Activated naive CD8-positive, alpha-beta T cell treated with anti-CD3 and anti-CD28 coated beads, Interleukin-2, amount 10 ng/mL, durations not matched to agents 7 days and 5 days (primary cell): Measurements from ENCODE around the gene PML. TPM values are rescaled to one million over a fixed set of nuclear protein-coding genes. Genes with fewer than 3 reads are reported as not detected.

Experiments
- ATAC-seq: fragments of 150-1000 bp; cut with Tn5 transposase; one replicate; pipeline ENCODE4 v1.10.0; 2021; ENCODE audit warnings: low read depth, moderate library complexity
- POLR2A ChIA-PET: fragments of 350-600 bp; sonication (Branson Sonifier 250); formaldehyde crosslinking; loops from one replicate; lab custom pipeline; 2021; ENCODE audit warnings: antibody characterized with exemption; lab: Charles Lee
- DNase-seq: peaks from one replicate; pipeline ENCODE4 v3.0.0; 2021
- H3K27ac Mint-ChIP-seq: one replicate; pipeline ENCODE4 v1.8.0; 2022; ENCODE audit warnings: mild to moderate bottlenecking, mixed read lengths
- H3K27me3 Mint-ChIP-seq: one replicate; pipeline ENCODE4 v1.8.0; 2022; ENCODE audit warnings: mild to moderate bottlenecking, moderate library complexity, mixed read lengths
- H3K36me3 Mint-ChIP-seq: one replicate; pipeline ENCODE4 v1.8.0; 2021; ENCODE audit warnings: mild to moderate bottlenecking, mixed read lengths
- H3K4me1 Mint-ChIP-seq: one replicate; pipeline ENCODE4 v1.8.0; 2021; ENCODE audit warnings: mixed read lengths
- H3K4me3 Mint-ChIP-seq: one replicate; pipeline ENCODE4 v1.8.0; 2022; ENCODE audit warnings: mild to moderate bottlenecking, moderate library complexity, mixed read lengths
- H3K9me3 Mint-ChIP-seq: one replicate; pipeline ENCODE4 v1.8.0; 2021; ENCODE audit warnings: mixed read lengths
- total RNA-seq, 2 experiments: library from RNA; stranded (reverse); gene quantifications; one replicate each; pipeline ENCODE4 v1.2.3, GENCODE V29; 2021

PML gene
- total RNA-seq, 2 experiments from 2014 or later, result 118 to 120 TPM

- H3K4me1 Mint-ChIP-seq, result peaks cover 38% of the 10 kb centered on the region
- POLR2A ChIA-PET, result interaction anchor here (0.6 to 1.4 kb wide), 3 partner anchors 9 to 1232 kb away, joined by 3 to 8 read pairs (median 5); no protein-coding TSS in a partner anchor
- DNase-seq (no peak), ATAC-seq (no peak)
- H3K36me3 Mint-ChIP-seq, result peaks cover 15% of the 10 kb centered on the region
- H3K4me3 Mint-ChIP-seq, result peak overlapping the region; percentile 85
- no peaks in the 10 kb centered on the region for H3K27me3 Mint-ChIP-seq
- H3K9me3 Mint-ChIP-seq, result no peaks in the 10 kb centered on the region
- peak overlapping the region; percentile 34 for H3K27ac Mint-ChIP-seq
Observed at GRCh38 chr15:73991260-73991659, 3.3 kb upstream of the PML start.

GRCh38 chr15:73991726-73992593 lies 2.6 kb upstream of the PML start, which contains the start of gene STOML1:
STOML1 (minus strand) TSS chr15:73992295; CDS start chr15:73992223, 72 bp downstream.
- Mint-ChIP-seq H3K4me1 (peaks cover 35% of the 10 kb centered on the region), H3K9me3 (no peaks in the 10 kb centered on the region), H3K27me3 (no peaks in the 10 kb centered on the region), H3K27ac (peak within 1 kb of the TSS; percentile 87), H3K4me3 (peak within 1 kb of the TSS; percentile 85), H3K36me3 (peaks cover 15% of the 10 kb centered on the region)
- DNase-seq (peak; percentile 100), ATAC-seq (peak; percentile 76)
- POLR2A ChIA-PET, result interaction anchor here (0.6 to 1.4 kb wide), 4 partner anchors 9 to 1231 kb away, joined by 3 to 8 read pairs (median 4); no protein-coding TSS in a partner anchor

DNA sequence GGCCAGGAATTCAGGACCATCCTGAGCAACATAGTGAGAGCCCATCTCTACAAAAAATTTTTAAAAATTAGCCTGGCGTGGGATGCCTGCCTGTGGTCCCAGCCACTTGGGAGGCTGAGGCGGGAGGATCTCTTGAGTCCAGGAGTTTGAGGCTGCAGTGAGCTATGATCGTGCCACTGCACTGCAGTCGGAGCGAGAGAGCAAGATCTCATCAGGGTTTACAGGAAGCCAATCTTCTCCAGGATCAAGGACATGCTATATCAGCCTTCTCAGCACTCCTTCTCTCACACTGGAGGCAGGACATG lies 2.0 kb upstream of the PML start:
- peaks cover 17% of the 10 kb centered on the region for H3K36me3 Mint-ChIP-seq
- H3K9me3 Mint-ChIP-seq, result no peaks in the 10 kb centered on the region
- peaks cover 40% of the 10 kb centered on the region for H3K4me1 Mint-ChIP-seq
- POLR2A ChIA-PET, result interaction anchor here (0.6 kb wide), 1 partner anchor 18 kb away, joined by 3 read pairs; no protein-coding TSS in a partner anchor
- peak overlapping the region; percentile 87 for H3K27ac Mint-ChIP-seq
- DNase-seq, result no peak
- no peak for ATAC-seq
- no peaks in the 10 kb centered on the region for H3K27me3 Mint-ChIP-seq
- peak overlapping the region; percentile 71 for H3K4me3 Mint-ChIP-seq

GRCh38 chr15:73993211-73993994 lies 1.1 kb upstream of the PML start:
- ATAC-seq (no peak), DNase-seq (no peak)
- H3K4me1 Mint-ChIP-seq, result peaks cover 42% of the 10 kb centered on the region
- no peaks in the 10 kb centered on the region for H3K9me3 Mint-ChIP-seq
- POLR2A ChIA-PET, result interaction anchor here (0.7 to 4.0 kb wide), 12 partner anchors 8 to 795 kb away, joined by 3 to 39 read pairs (median 8); no protein-coding TSS in a partner anchor
- H3K27me3 Mint-ChIP-seq, result no peaks in the 10 kb centered on the region
- H3K27ac Mint-ChIP-seq, result peak overlapping the region; percentile 96
- peak overlapping the region; percentile 96 for H3K4me3 Mint-ChIP-seq
- H3K36me3 Mint-ChIP-seq, result peaks cover 18% of the 10 kb centered on the region

- POLR2A ChIA-PET, result interaction anchor here (0.6 to 4.0 kb wide), 18 partner anchors 8 to 1207 kb away, joined by 3 to 39 read pairs (median 6); partner anchors contain the start of gene C15orf39
- H3K36me3 Mint-ChIP-seq, result peaks cover 23% of the 10 kb centered on the region
- DNase-seq (no peak), ATAC-seq (no peak)
- peaks cover 43% of the 10 kb centered on the region for H3K4me1 Mint-ChIP-seq
- peak overlapping the region; percentile 96 for H3K4me3 Mint-ChIP-seq
- no peaks in the 10 kb centered on the region for H3K27me3 Mint-ChIP-seq
- H3K27ac Mint-ChIP-seq, result peak overlapping the region; percentile 96
- no peaks in the 10 kb centered on the region for H3K9me3 Mint-ChIP-seq
Observed at GRCh38 chr15:73994912-73995622, 551 bp downstream of the PML start.

DNA sequence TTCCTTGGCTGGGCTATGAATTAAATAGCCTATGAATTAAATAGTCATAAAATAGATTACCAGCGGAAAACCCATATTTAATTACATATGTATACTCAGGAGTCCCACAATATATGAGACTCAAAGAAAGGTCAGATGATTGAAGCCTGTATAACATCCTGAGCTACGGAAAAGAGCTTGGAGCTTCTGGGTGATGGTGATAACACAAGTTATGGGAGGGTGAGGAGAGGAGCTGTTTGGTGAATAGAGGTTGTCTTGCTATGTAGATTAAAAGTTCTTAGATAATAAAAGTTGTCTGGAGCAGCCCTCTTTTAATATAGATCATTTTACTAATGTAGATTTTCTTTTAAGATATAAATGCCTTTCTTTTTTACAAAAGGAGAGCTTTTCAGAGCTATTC lies 1.8 kb downstream of the PML start:
- Mint-ChIP-seq H3K27ac (peak overlapping the region; percentile 96), H3K36me3 (peaks cover 25% of the 10 kb centered on the region), H3K9me3 (no peaks in the 10 kb centered on the region), H3K27me3 (no peaks in the 10 kb centered on the region), H3K4me1 (peaks cover 44% of the 10 kb centered on the region), H3K4me3 (peak overlapping the region; percentile 96)
- DNase-seq (no peak), ATAC-seq (no peak)
- POLR2A ChIA-PET, result interaction anchor here (1.0 to 4.0 kb wide), 6 partner anchors 10 to 68 kb away, joined by 3 to 34 read pairs (median 6); no protein-coding TSS in a partner anchor

- Mint-ChIP-seq H3K9me3 (no peaks in the 10 kb centered on the region), H3K27ac (peak overlapping the region; percentile 96), H3K4me3 (peak overlapping the region; percentile 96), H3K36me3 (peaks cover 25% of the 10 kb centered on the region), H3K27me3 (no peaks in the 10 kb centered on the region), H3K4me1 (peaks cover 42% of the 10 kb centered on the region)
- DNase-seq (no peak), ATAC-seq (peak; percentile 13)
- POLR2A ChIA-PET, result interaction anchor here (1.1 to 4.0 kb wide), 3 partner anchors 14 to 69 kb away, joined by 3 to 34 read pairs (median 5); no protein-coding TSS in a partner anchor
Observed at GRCh38 chr15:73996939-73997338, 2.4 kb downstream of the PML start.

DNA sequence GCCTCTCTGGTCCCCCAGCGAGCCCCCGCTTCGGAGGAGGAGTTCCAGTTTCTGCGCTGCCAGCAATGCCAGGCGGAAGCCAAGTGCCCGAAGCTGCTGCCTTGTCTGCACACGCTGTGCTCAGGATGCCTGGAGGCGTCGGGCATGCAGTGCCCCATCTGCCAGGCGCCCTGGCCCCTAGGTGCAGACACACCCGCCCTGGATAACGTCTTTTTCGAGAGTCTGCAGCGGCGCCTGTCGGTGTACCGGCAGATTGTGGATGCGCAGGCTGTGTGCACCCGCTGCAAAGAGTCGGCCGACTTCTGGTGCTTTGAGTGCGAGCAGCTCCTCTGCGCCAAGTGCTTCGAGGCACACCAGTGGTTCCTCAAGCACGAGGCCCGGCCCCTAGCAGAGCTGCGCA lies 3.5 kb downstream of the PML start:
- ATAC-seq, result no peak
- POLR2A ChIA-PET, result no interaction called here
- Mint-ChIP-seq H3K27me3 (no peaks in the 10 kb centered on the region), H3K27ac (no peak overlapping the region), H3K9me3 (no peaks in the 10 kb centered on the region), H3K4me3 (peak overlapping the region; percentile 96), H3K4me1 (peaks cover 39% of the 10 kb centered on the region), H3K36me3 (peaks cover 30% of the 10 kb centered on the region)
- DNase-seq, result no peak

DNA sequence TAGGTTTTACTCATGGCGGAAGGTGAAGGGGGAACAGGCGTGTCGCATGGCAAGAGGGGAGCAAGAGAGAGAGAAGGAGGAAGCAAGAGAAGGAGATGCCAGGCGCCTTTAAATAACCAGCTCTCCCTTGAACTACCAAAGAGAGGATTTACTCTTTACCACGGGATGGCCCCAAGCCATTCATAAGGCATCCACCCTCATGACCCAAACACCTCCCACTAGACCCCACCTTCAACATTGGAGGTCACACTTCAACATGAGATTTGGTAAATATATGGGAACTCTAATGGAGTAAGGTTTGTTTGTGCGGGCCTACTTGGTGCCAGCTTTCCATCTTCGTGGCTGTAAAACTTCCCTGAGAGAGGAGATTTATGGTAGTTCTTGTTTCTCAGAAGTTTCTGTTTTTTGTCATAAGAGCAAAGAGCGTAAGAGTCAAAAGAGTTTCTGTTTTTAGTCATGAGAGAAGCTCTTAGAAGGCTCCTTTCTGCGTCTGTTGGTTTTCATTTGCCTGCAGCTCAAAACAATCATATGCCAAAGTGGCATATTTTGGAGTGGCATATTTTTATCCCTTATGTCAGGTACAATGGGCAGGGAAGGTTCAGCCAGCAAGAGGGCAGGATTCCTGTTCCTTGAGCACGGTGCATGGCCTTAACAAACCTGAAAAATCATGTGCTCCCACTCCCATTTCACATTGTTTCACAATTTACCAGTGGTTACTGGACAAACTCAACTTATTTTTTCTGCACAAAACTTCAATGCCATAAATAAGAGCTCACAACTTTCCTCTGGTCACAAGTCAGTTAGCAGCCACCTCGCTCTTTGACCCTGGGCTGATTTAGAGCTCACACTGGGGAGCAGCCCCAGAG lies 12.5 kb downstream of the PML start:
- peak overlapping the region; percentile 80 for H3K27ac Mint-ChIP-seq
- peaks cover 65% of the 10 kb centered on the region for H3K36me3 Mint-ChIP-seq
- ATAC-seq, result no peak
- DNase-seq, result no peak
- H3K4me3 Mint-ChIP-seq, result peak overlapping the region; percentile 54
- no peaks in the 10 kb centered on the region for H3K27me3 Mint-ChIP-seq
- peaks cover 6% of the 10 kb centered on the region for H3K9me3 Mint-ChIP-seq
- peaks cover 60% of the 10 kb centered on the region for H3K4me1 Mint-ChIP-seq
- POLR2A ChIA-PET, result interaction anchor here (0.6 to 1.5 kb wide), 4 partner anchors 11 to 13 kb away, joined by 3 to 7 read pairs (median 6); partner anchors contain the start of gene PML

- H3K4me3 Mint-ChIP-seq, result peak overlapping the region; percentile 54
- POLR2A ChIA-PET, result interaction anchor here (0.5 to 1.5 kb wide), 6 partner anchors 12 to 42 kb away, joined by 3 to 7 read pairs (median 4); partner anchors contain the start of gene PML
- H3K4me1 Mint-ChIP-seq, result peaks cover 58% of the 10 kb centered on the region
- H3K27me3 Mint-ChIP-seq, result no peaks in the 10 kb centered on the region
- peaks cover 66% of the 10 kb centered on the region for H3K36me3 Mint-ChIP-seq
- ATAC-seq (peak; percentile 91), DNase-seq (no peak)
- H3K27ac Mint-ChIP-seq, result peak overlapping the region; percentile 75
- H3K9me3 Mint-ChIP-seq, result peaks cover 7% of the 10 kb centered on the region
Observed at GRCh38 chr15:74007820-74008371, 13.4 kb downstream of the PML start.

DNA sequence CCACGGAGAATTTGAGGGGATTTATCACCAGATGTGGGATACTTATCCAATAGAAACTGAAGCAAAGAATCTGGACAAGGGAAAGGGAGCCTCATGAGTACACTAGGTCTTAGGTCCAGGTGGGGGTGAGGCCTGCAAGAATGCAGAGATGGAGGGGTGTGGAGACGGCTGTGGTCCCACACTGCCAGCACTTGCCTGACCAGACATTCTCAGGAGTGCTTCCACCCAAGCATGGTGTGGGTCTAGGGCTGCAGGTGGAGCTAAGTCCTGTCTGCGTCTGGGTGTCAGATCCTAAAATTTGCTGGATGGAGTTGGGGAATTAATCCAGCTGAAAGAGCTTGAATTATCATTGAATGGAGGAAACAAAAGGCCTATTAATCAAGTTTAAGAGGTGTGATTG lies 14.4 kb downstream of the PML start:
- POLR2A ChIA-PET, result no interaction called here
- Mint-ChIP-seq H3K4me1 (peaks cover 55% of the 10 kb centered on the region), H3K4me3 (no peak overlapping the region), H3K9me3 (peaks cover 1% of the 10 kb centered on the region), H3K36me3 (peaks cover 62% of the 10 kb centered on the region), H3K27ac (peak overlapping the region; percentile 45), H3K27me3 (no peaks in the 10 kb centered on the region)
- ATAC-seq (no peak), DNase-seq (no peak)
